Adipocyte (in vitro differentiated cells): ENCODE results near the gene NAPSA.

Source experiments
- DNase-seq: peaks from one replicate; pipeline ENCODE4 v3.0.0-alpha.2; 2015; ENCODE audit warnings: low read depth
- H3K27me3 ChIP-seq: replicated peaks from 2 replicates; pipeline ENCODE4 v1.7.0; 2013; ENCODE audit warnings: mild to moderate bottlenecking, low read length, moderate library complexity; ENCODE audit not compliant: control insufficient read depth, insufficient read depth
- H3K36me3 ChIP-seq: 2 replicates; pipeline ENCODE4 v1.7.0; 2013; ENCODE audit warnings: low read length, mild to moderate bottlenecking, moderate library complexity; ENCODE audit not compliant: control insufficient read depth, insufficient read depth, severe bottlenecking
- H3K4me1 ChIP-seq: 2 replicates; pipeline ENCODE4 v1.7.0; 2013; ENCODE audit warnings: mild to moderate bottlenecking, low read length, moderate library complexity; ENCODE audit not compliant: control insufficient read depth, insufficient read depth
- H3K4me3 ChIP-seq: 2 replicates; pipeline ENCODE4 v1.7.0; 2013; ENCODE audit warnings: mild to moderate bottlenecking, low read length, moderate library complexity
- H3K9ac ChIP-seq: 2 replicates; pipeline ENCODE4 v1.7.0; 2013; ENCODE audit warnings: mild to moderate bottlenecking, low read length, moderate library complexity
- H3K9me3 ChIP-seq: 2 replicates; pipeline ENCODE4 v1.7.0; 2013; ENCODE audit warnings: mild to moderate bottlenecking, low read length, moderate library complexity; ENCODE audit not compliant: control insufficient read depth

NAPSA gene

DNA sequence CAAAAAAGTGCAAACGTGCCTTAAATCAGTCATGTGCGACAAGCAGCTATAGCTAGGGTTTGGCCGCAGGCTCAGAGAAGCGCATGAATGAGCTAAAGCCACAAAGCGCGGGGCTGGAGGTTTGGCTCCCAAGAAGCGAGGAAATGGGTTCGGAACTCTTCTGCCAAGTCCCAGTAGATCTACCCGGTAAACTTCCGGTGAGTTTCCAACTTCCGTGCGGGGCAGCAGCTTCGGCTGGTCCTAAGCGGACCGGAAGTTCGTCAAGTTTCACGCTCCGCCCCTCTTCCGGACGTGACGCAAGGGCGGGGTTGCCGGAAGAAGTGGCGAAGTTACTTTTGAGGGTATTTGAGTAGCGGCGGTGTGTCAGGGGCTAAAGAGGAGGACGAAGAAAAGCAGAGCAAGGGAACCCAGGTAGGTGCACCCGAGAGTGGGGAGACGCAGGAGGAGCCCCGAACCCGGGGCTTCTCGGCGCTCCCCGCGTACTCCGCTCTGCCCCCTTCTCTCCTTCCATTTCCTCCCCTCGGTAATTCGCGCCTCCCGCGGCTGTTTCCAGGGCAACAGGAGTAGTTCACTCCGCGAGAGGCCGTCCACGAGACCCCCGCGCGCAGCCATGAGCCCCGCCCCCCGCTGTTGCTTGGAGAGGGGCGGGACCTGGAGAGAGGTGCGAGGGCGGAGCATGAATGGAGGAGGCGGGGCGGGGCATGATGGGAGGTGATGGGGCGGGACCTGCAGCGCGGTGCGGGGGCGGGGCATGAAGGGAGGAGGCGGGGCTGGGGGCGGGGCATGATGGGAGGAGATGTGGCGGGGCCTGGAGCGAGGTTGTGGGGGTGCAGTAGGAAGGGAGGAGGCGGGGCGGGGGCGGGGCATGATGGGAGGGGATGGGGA lies 11.0 kb upstream of the NAPSA start, which contains the start of gene NR1H2:
Gene NR1H2 (plus strand): TSS at position 292 of the 885 bp plus-strand sequence. CDS start 1,149 bp downstream, outside the sequence.
- H3K27me3 ChIP-seq = no peaks in the 10 kb centered on the region
- H3K4me3 ChIP-seq = peak within 1 kb of the TSS; percentile 98
- no peaks in the 10 kb centered on the region for H3K9me3 ChIP-seq
- H3K36me3 ChIP-seq = peaks cover 32% of the 10 kb centered on the region
- peak; percentile 99 for DNase-seq
- H3K9ac ChIP-seq = peak within 1 kb of the TSS; percentile 96
- H3K4me1 ChIP-seq = peaks cover 15% of the 10 kb centered on the region

DNA sequence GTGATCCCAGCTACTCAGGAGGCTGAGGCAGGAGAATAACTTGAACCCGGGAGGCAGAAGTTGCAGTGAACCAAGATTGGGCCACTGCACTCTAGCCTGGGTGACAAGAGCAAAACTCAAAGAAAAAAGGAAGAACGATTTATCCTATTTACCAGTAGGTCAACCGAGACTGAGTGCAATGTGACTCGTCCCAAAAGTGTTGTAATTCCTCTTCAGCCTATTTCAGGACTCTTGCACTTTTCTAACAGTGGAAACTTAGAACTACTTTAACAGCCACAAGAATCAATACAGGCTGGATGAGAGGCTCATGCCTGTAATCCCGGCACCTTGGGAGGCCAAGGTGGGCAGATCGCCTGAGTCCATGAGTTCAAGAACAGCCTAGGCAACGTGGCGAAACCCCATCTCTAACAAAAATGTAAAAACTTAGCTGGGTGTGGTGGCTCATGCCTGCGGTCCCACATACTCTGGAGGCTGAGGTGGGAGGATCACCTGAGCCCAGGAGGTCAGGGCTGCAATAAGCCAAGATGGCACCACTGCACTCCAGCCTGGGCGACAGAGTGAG lies 6.6 kb upstream of the NAPSA start:
- Histone ChIP-seq H3K36me3 (no peaks in the 10 kb centered on the region), H3K4me3 (no peak overlapping the region), H3K9me3 (no peaks in the 10 kb centered on the region), H3K27me3 (no peaks in the 10 kb centered on the region), H3K4me1 (peaks cover 3% of the 10 kb centered on the region), H3K9ac (no peak overlapping the region)
- DNase-seq = no peak

DNA sequence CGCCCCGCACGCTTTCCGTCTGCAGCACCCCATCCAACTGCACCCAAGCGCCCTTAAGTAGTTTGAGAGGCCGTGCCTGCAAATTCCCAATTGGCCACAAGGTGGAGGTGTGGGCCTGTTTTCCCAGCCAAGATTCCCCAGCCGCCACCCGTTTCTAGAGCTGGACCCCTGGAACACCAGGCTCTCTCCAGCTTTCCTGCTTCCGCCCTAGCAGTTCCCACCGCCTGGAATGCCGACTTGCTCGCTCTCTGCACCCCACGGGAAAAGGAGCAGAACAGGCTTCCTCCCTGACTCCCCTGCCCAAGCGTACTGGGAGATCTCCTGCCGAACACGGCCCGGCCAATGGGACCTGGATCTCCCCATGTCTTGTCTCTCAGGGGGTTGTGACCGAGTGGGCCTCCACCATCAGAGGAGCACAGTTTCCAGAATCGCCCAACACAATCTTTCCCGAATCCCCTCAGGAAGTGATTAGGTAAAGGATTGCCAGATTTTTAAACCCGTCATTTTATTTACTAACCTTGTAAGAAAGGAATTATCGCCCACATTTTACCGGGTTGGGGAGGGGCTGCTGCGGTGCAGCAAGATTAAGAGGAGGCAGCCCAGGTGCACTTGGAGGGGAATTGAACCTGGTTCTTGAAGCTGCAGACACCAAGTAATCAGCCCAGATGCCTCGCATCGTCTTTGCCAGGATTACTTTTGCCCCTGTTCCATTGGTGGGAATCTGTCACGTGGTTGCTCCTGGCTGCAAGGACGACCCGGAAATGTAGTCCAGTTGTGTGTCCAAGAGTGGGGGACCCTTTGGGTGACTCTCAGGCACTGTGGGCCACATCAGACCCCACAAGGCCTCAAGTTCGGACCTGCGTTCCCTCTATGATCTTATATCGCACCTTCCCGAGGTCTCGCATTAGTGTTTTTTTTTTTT lies 3.5 kb upstream of the NAPSA start:
- Histone ChIP-seq H3K4me3 (peak overlapping the region; percentile 93), H3K9ac (peak overlapping the region; percentile 98), H3K9me3 (no peaks in the 10 kb centered on the region), H3K27me3 (no peaks in the 10 kb centered on the region), H3K36me3 (no peaks in the 10 kb centered on the region), H3K4me1 (no peaks in the 10 kb centered on the region)
- peak; percentile 90 for DNase-seq

DNA sequence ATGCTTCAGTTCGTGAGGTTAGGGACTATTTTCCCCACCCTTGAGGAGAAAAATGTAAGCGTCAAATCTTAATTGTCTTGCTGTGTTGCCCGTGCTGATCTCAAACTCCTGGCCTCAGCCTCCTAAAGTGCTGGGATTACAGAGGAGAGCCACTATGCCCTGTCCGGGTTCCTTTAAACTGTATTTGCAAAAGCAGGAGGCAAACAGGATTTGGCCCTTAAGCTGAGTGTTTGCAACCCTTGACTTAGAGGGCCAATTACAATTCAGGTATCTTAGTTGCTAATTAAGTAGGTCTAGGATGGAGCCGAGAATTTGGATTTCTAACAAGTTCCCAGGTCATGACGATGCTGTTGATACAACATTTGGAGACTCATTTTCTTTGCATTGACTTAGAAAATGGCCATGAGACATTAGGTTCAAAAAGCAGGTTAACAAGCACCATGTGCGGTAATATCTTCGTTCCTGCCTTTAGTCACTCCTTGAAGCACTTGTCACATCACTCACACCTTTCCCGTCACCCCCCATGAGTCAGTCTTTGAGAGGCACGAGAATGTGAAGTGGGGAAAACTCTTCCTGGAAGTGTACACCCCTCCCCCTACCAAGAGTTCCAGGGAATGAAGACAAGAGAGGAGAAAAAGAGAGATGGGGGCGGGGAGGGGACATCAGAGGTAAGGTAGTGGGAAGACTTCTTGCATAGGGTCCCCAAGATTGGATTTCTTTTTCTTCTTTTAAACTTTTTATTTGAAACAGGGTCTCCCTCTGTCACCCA lies 2.6 kb downstream of the NAPSA start:
- Histone ChIP-seq H3K4me1 (peaks cover 6% of the 10 kb centered on the region), H3K27me3 (no peaks in the 10 kb centered on the region), H3K36me3 (no peaks in the 10 kb centered on the region), H3K4me3 (no peak overlapping the region), H3K9me3 (no peaks in the 10 kb centered on the region), H3K9ac (no peak overlapping the region)
- DNase-seq = no peak

DNA sequence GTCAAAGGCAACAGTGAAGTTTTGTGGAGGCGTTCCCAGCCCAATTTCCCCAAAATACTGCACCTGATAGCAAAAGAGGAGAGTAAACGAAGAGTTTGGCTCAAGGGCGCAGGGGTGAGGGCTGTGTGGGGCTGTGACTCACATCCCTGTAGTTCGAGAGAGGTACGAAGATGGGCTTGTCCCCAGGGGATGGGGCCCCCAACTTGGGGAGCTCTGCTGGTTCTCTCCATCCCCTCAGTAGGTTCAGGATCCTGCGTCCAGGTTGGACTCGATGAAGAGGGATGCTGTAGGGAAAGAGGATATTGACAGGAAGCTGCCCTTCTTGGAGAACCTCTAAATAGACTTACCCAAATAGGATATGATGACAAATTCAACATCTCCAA lies 3.4 kb downstream of the NAPSA start:
- Histone ChIP-seq H3K27me3 (no peaks in the 10 kb centered on the region), H3K4me3 (no peak overlapping the region), H3K9me3 (no peaks in the 10 kb centered on the region), H3K4me1 (peaks cover 14% of the 10 kb centered on the region), H3K36me3 (no peaks in the 10 kb centered on the region), H3K9ac (no peak overlapping the region)
- DNase-seq = no peak

DNA sequence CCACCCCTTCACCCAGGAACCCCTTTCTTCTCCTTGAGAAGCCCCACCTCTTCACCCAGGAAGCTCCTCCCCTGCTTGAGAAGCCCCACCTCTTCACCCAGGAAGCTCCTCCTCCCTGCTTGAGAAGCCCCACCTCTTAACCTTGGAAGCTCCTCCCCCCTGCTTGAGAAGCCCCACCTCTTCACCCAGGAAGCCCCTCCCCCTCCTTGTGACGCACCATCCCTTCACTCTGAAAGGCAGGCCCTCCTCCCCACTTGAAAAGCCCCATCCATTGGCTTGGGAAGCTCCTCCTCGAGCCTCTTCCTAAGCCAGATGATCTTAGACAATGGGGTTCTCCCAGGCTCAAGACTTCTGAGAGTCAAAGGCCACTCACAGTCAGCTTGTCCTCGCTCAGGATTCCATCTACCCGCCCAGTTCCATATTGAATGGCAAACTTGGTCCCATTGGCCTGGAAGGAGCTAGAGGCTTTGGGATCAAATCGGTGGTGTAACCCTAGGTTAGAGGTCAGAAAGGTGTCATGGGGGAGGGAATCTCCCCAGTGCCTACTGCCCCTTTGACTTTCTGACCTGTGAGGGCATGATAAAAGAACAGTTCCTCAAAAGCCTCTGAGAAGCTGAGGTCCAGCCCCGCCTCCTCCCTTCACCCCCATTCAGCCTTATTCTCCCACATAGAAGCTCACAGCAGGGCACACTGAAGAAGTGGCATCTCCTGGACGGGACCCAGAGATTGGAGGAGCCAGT lies 4.0 kb downstream of the NAPSA start:
- no peak for DNase-seq
- Histone ChIP-seq H3K4me3 (no peak overlapping the region), H3K36me3 (no peaks in the 10 kb centered on the region), H3K9ac (no peak overlapping the region), H3K4me1 (peaks cover 14% of the 10 kb centered on the region), H3K9me3 (no peaks in the 10 kb centered on the region), H3K27me3 (no peaks in the 10 kb centered on the region)

DNA sequence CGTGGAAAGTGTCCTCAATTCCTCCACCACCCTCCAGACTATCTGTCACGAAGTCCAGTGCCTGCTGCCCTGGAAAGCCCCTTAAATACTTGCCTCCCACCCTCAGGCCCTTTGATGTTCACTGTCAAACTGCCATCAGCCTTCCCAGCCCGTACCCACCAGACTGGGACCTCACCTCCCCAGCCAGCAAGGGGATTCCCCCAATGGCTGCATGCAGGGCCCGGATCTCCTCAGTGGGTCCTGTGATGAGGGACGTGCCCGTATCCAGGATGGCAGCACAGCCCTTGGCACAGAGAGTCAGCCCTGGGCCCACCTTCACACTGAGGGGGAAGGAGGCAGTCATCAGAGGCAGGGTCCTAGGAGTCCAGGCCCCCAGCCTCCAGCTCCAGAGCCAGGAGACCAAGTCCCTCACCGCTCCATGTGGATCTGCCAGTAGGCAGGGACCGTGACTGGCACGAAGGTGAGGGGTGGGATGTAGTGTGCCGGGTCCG lies 6.1 kb downstream of the NAPSA start:
- Histone ChIP-seq H3K36me3 (no peaks in the 10 kb centered on the region), H3K4me3 (no peak overlapping the region), H3K9me3 (no peaks in the 10 kb centered on the region), H3K4me1 (peaks cover 14% of the 10 kb centered on the region), H3K27me3 (peaks cover 11% of the 10 kb centered on the region), H3K9ac (no peak overlapping the region)
- no peak for DNase-seq

DNA sequence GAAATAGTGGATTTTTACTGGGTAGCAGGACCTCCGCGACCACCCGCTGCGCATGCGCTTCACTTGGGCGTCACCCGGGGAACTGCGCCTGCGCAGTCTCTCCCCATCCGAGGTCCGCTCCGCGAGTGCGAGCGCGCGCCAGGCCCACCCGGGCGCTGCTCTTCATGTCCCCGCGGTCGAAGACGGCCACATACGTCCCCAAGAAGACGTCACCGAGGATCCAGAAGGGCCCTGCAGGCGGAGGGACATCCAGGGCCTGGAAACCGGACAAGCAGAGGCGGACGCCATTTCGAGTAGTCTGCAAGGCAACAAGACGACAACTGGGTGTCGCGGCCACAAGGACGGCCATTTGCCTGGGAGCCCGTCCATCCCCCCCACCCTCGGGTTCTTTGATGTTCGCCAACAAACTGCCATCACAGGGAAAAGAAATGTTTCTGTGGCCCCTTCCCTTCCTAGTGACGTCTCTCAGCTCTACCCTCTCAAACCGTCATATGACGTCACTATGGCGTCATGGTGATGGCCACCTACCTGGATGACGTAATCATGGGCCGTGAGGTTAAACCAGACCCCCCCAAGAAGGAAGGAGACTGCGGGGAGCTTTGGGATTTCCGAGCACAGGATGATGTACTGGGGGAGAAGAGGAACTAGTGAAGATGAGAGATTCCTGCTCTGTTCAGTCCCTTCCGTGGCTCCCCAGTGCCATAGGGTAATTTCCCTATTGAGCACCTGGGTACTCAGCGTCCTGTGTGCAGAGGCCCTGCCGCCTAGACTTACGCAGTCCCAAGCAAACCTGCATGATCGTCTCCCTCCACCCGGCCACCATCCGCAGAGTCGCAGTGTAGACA lies 6.7 kb downstream of the NAPSA start:
- Histone ChIP-seq H3K9me3 (no peaks in the 10 kb centered on the region), H3K4me1 (peaks cover 14% of the 10 kb centered on the region), H3K9ac (peak overlapping the region; percentile 83), H3K36me3 (no peaks in the 10 kb centered on the region), H3K27me3 (peaks cover 11% of the 10 kb centered on the region), H3K4me3 (peak overlapping the region; percentile 85)
- peak; percentile 37 for DNase-seq

DNA sequence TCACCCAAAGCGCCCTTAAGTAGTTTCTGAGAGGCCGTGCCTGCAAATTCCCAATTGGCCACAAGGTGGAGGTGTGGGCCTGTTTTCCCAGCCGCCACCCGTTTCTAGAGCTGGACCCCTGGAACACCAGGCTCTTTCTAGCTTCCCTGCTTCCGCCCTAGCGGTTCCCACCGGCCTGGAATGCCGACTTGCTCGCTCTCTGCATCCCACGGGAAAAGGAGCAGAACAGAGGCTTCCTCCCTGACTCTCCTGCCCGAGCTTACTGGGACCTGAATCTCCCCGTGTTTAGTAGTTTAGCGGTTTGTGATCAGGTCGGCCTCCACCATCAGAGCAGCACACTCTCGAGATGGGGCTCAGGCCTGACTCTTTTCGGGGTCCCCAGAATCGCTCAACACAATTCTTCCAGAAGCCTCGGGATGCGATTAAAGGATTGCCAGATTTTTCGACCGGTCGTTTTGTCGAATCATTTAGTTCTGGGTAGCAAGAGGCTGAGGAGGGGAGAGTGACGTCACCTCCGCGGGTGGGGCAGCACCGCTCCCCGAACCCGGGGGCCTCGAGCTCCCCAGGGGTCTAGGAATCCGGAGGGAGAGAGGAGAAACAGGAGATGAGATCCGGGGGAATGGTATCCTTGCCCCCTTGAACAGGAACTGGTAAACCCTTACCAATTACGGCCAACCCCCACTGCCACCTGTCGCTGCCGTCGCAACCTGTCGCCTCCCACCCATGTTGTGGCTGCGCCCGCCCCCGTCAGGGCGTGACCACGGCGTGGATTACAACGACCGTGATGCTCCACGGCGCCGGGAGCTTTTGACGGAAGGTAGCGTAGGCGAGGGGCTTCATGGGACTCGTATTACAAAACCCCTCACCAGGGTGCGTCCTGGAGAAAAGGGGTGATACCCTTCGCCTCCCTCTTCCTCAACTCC lies 8.0 kb downstream of the NAPSA start:
- no peaks in the 10 kb centered on the region for H3K9me3 ChIP-seq
- H3K4me3 ChIP-seq = peak overlapping the region; percentile 85
- peak; percentile 84 for DNase-seq
- peaks cover 11% of the 10 kb centered on the region for H3K27me3 ChIP-seq
- H3K4me1 ChIP-seq = peaks cover 14% of the 10 kb centered on the region
- H3K36me3 ChIP-seq = no peaks in the 10 kb centered on the region
- peak overlapping the region; percentile 71 for H3K9ac ChIP-seq
